ENCODE data around the gene EXOC6B.

- TF ChIP-seq ZNF512 (CRISPR knock-in tag; IDR thresholded peaks at IDR 0.05; ENCODE audit: borderline replicate concordance) (no peak), NFYB (CRISPR knock-in tag; conservative IDR thresholded peaks at IDR 0.05; ENCODE audit: low read depth) (no peak), CTCF (IDR thresholded peaks at IDR 0.05) (no peak)
Observed at GRCh38 chr2:72198532-72199241, 627.1 kb downstream of the EXOC6B start.
